Occipital lobe (tissue), 2 donors: ENCODE measurements around the gene RPS10. TPM values are rescaled to one million over a fixed set of nuclear protein-coding genes. Genes with fewer than 3 reads are reported as not detected.
"Not testable (repeated sequence)": the region's sequence is repeated elsewhere in the genome, so short reads cannot be mapped to it uniquely, and the experiment has no call there.

Experiments
- DNase-seq: peaks from one replicate; lab custom pipeline; 2025; lab: John Stamatoyannopoulos, UW
- total RNA-seq: library from RNA; depleted of rRNA; stranded (reverse); fragments of >200 nt; gene quantifications from one replicate; pipeline ENCODE4 v1.2.3, GENCODE V29; 2014

Gene RPS10
- total RNA-seq, 1 donor from 2014 or later: 1,021 TPM

GRCh38 chr6:34393191-34393965, 32.5 kb downstream of the RPS10 start:
- no peak for DNase-seq

- DNase-seq: peak; percentile 92
Observed at GRCh38 chr6:34392497-34393190, 33.2 kb downstream of the RPS10 start, which contains the start of gene NUDT3. TSS of gene NUDT3 (minus strand) at chr6:34392669. CDS start at chr6:34392362, 307 bp downstream.

- DNase-seq: peak; percentile 41
Observed at GRCh38 chr6:34391786-34392496, 33.9 kb downstream of the RPS10 start.

- no peak for DNase-seq
Observed at GRCh38 chr6:34391473-34391785, 34.4 kb downstream of the RPS10 start.

- no peak for DNase-seq
Observed at GRCh38 chr6:34390531-34391472, 35.1 kb downstream of the RPS10 start.

- DNase-seq: no peak
Observed at GRCh38 chr6:34389034-34389433, 36.8 kb downstream of the RPS10 start.

GRCh38 chr6:34388421-34388820, 37.4 kb downstream of the RPS10 start:
- DNase-seq: no peak

- DNase-seq: no peak
Observed at GRCh38 chr6:34386316-34387137, 39.3 kb downstream of the RPS10 start.

- DNase-seq: no peak
Observed at GRCh38 chr6:34385793-34386195, 40.1 kb downstream of the RPS10 start.

GRCh38 chr6:34384321-34385153, 41.3 kb downstream of the RPS10 start:
- DNase-seq: no peak

GRCh38 chr6:34383656-34384320, 42.1 kb downstream of the RPS10 start:
- no peak for DNase-seq

- DNase-seq: peak; percentile 10
Observed at GRCh38 chr6:34383161-34383631, 42.7 kb downstream of the RPS10 start.

- DNase-seq: no peak
Observed at GRCh38 chr6:34381081-34381480, 44.8 kb downstream of the RPS10 start.

GRCh38 chr6:34378470-34378869, 47.4 kb downstream of the RPS10 start:
- DNase-seq: no peak

- DNase-seq: no peak
Observed at GRCh38 chr6:34377984-34378383, 47.9 kb downstream of the RPS10 start.

GRCh38 chr6:34377571-34377970, 48.3 kb downstream of the RPS10 start:
- DNase-seq: not testable (repeated sequence)

GRCh38 chr6:34375833-34376232, 50.0 kb downstream of the RPS10 start:
- no peak for DNase-seq

- no peak for DNase-seq
Observed at GRCh38 chr6:34374508-34374907, 51.4 kb downstream of the RPS10 start.

- no peak for DNase-seq
Observed at GRCh38 chr6:34374069-34374468, 51.8 kb downstream of the RPS10 start.
